HEK293T (cell line): Measurements from ENCODE around the gene PCDHGB6.
A peak's percentile ranks its signal among the peaks of the same experiment; 100 is the strongest.
"Not testable (repeated sequence)": the region's sequence is repeated elsewhere in the genome, so short reads cannot be mapped to it uniquely, and the experiment has no call there.

Source experiments
- CTCF ChIA-PET: fragments of 350-600 bp; formaldehyde crosslinking; extraction: SDS; loops from one replicate; lab custom pipeline; 2021; ENCODE audit warnings: antibody characterized with exemption, inconsistent platforms; lab: Yijun Ruan, JAX
- POLR2A ChIA-PET: fragments of 350-600 bp; formaldehyde crosslinking; extraction: SDS; loops from one replicate; lab custom pipeline; 2020; ENCODE audit warnings: antibody characterized with exemption, inconsistent platforms; lab: Yijun Ruan, JAX
- DNase-seq: peaks from one replicate; pipeline ENCODE4 v3.0.0; 2012; ENCODE audit warnings: mixed read lengths; ENCODE audit errors: extremely low spot score
- ARNT ChIP-seq: fragments of 450-650 bp; IDR thresholded peaks from 2 replicates; pipeline ENCODE4 v1.6.1; 2017; ENCODE audit warnings: mild to moderate bottlenecking
- BHLHE40 ChIP-seq: fragments of 450-650 bp; IDR thresholded peaks from 2 replicates; pipeline ENCODE4 v1.6.1; 2016; ENCODE audit warnings: mild to moderate bottlenecking, moderate library complexity, borderline replicate concordance
- CTBP1 ChIP-seq: fragments of 450-650 bp; IDR thresholded peaks from 2 replicates; pipeline ENCODE4 v1.6.1; 2016; ENCODE audit warnings: borderline replicate concordance
- ELF4 ChIP-seq: fragments of 450-650 bp; IDR thresholded peaks from 2 replicates; pipeline ENCODE4 v1.6.1; 2017; ENCODE audit warnings: antibody characterized with exemption
- FOXA1 ChIP-seq: fragments of 450-650 bp; IDR thresholded peaks from 2 replicates; pipeline ENCODE4 v1.6.1; 2016; ENCODE audit warnings: mild to moderate bottlenecking
- FOXK2 ChIP-seq: fragments of 450-650 bp; IDR thresholded peaks from 2 replicates; pipeline ENCODE4 v1.6.1; 2016; ENCODE audit warnings: mild to moderate bottlenecking
- FOXM1 ChIP-seq: fragments of 450-650 bp; IDR thresholded peaks from 2 replicates; pipeline ENCODE4 v1.6.1; 2017; ENCODE audit warnings: mild to moderate bottlenecking, borderline replicate concordance
- HDGF ChIP-seq: fragments of 450-650 bp; IDR thresholded peaks from 2 replicates; pipeline ENCODE4 v1.6.1; 2017; ENCODE audit warnings: antibody characterized with exemption, borderline replicate concordance
- L3MBTL2 ChIP-seq: fragments of 450-650 bp; conservative IDR thresholded peaks from 2 replicates; pipeline ENCODE4 v1.6.1; 2016; ENCODE audit warnings: mild to moderate bottlenecking
- LEF1 ChIP-seq: fragments of 450-650 bp; IDR thresholded peaks from 2 replicates; pipeline ENCODE4 v1.6.1; 2017; ENCODE audit warnings: mild to moderate bottlenecking, borderline replicate concordance
- NFRKB ChIP-seq: fragments of 450-650 bp; IDR thresholded peaks from 2 replicates; pipeline ENCODE4 v1.6.1; 2016; ENCODE audit warnings: mild to moderate bottlenecking, moderate library complexity
- PKNOX1 ChIP-seq: fragments of 450-650 bp; IDR thresholded peaks from 2 replicates; pipeline ENCODE4 v1.6.1; 2016
- SP1 ChIP-seq: fragments of 450-650 bp; IDR thresholded peaks from 2 replicates; pipeline ENCODE4 v1.6.1; 2017
- SUZ12 ChIP-seq: fragments of 450-650 bp; IDR thresholded peaks from 2 replicates; pipeline ENCODE4 v1.6.1; 2016; ENCODE audit warnings: mild to moderate bottlenecking
- TARDBP ChIP-seq: fragments of 450-650 bp; IDR thresholded peaks from 2 replicates; pipeline ENCODE4 v1.6.1; 2016
- ZNF384 ChIP-seq: fragments of 450-650 bp; IDR thresholded peaks from 2 replicates; pipeline ENCODE4 v1.6.1; 2016

Gene PCDHGB6

GRCh38 chr5:141382469-141383294 lies 25.1 kb upstream of the PCDHGB6 start, which contains the start of gene PCDHGA7:
Gene PCDHGA7, plus strand, starts transcription at chr5:141382742. Its CDS starts 158 bp downstream, at chr5:141382900.
- DNase-seq = peak; percentile 19
- CTCF ChIA-PET = interaction anchor here (0.9 kb wide), 1 partner anchor 8 kb away, joined by 3 read pairs; no protein-coding TSS in a partner anchor
- POLR2A ChIA-PET = no interaction called here
- TF ChIP-seq LEF1 = no peak
- no peak for TF ChIP-seq TARDBP
- TF ChIP-seq FOXK2 = no peak
- no peak for TF ChIP-seq ELF4
- TF ChIP-seq PKNOX1 = no peak
- no peak for TF ChIP-seq NFRKB
- TF ChIP-seq CTBP1 = no peak
- TF ChIP-seq FOXM1 = no peak
- TF ChIP-seq SP1 = no peak
- TF ChIP-seq ARNT = no peak
- TF ChIP-seq HDGF = no peak
- TF ChIP-seq SUZ12 = no peak
- no peak for TF ChIP-seq BHLHE40
- TF ChIP-seq FOXA1 = no peak
- no peak for TF ChIP-seq L3MBTL2
- no peak for TF ChIP-seq ZNF384

- ChIA-PET CTCF (no interaction called here), POLR2A (no interaction called here)
- no peak for DNase-seq
- TF ChIP-seq CTBP1 (no peak), LEF1 (no peak), HDGF (no peak), SP1 (no peak), BHLHE40 (no peak), NFRKB (no peak), FOXM1 (no peak), ARNT (no peak), ZNF384 (no peak), SUZ12 (no peak), FOXA1 (no peak), ELF4 (no peak), PKNOX1 (no peak), L3MBTL2 (no peak), TARDBP (no peak), FOXK2 (no peak)
These were observed 24.5 kb upstream of the PCDHGB6 start for GRCh38 chr5:141383345-141383744.

GRCh38 chr5:141384471-141385267 lies 23.2 kb upstream of the PCDHGB6 start:
- CTCF ChIA-PET = no interaction called here
- TF ChIP-seq NFRKB (no peak), SP1 (no peak), ARNT (no peak), FOXM1 (no peak), TARDBP (no peak), BHLHE40 (no peak), FOXA1 (no peak), FOXK2 (no peak), ZNF384 (no peak), ELF4 (no peak), HDGF (no peak), L3MBTL2 (no peak), SUZ12 (no peak), PKNOX1 (no peak), LEF1 (no peak), CTBP1 (no peak)
- POLR2A ChIA-PET = no interaction called here
- no peak for DNase-seq

- DNase-seq, POLR2A ChIA-PET: not testable (repeated sequence)
- CTCF ChIA-PET = interaction anchor here (0.6 kb wide), 1 partner anchor 132 kb away, joined by 3 read pairs; no protein-coding TSS in a partner anchor
These were observed 20.1 kb upstream of the PCDHGB6 start, which contains the start of gene PCDHGB4 for GRCh38 chr5:141387557-141388311. Gene PCDHGB4, plus strand, starts transcription at chr5:141387698. Its CDS starts 187 bp downstream, at chr5:141387885.

- TF ChIP-seq FOXA1 (no peak), SP1 (no peak), FOXK2 (no peak), PKNOX1 (no peak), BHLHE40 (no peak), ELF4 (no peak), TARDBP (no peak)
- ChIA-PET CTCF (no interaction called here), POLR2A (no interaction called here)
- DNase-seq = no peak
These were observed 19.2 kb upstream of the PCDHGB6 start for GRCh38 chr5:141388661-141389060.
